ENCODE measurements around the gene ASCL4.

Gene ASCL4

DNA sequence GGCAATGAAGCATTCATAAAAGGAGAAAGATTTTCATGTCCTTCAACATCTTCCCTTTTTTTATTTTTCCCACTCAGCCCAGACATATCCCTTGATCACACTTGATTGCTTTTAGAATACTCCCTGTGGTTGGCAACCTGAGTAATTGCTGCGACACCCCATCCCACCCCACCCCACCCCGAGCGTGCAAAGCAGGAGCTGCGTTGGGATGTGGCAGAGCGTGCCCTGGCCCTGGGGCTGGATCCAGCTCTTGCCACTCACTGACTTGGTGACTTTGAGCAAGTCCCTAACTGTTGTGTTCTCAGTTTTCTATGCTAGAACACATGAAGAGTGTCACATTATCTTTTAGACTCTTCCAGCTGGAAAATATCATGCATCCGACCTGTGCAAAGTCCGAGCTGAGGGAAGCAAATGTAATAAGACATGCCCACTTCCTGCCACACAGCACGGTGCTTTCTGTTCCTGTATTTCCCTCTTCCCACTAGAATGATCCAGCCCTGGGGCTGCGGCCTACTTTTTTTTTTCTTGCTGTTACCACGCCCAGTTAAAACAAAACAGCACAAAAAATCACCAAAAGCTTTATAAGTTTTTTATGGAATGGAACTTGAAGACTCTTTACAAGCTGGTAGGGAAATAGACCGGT, 4.0 kb downstream of the ASCL4 start:
- Histone ChIP-seq H3K27ac (ENCODE audit: low read depth, low read length) (no peak overlapping the region), H3K9me3 (ENCODE audit: control insufficient read depth, insufficient read depth, low read depth, low read length) (no peaks in the 10 kb centered on the region), H3K4me3 (ENCODE audit: low read depth, low read length) (no peak overlapping the region), H3K27me3 (ENCODE audit: control insufficient read depth, insufficient read depth, low read length) (peaks cover 79% of the 10 kb centered on the region), H3K9ac (ENCODE audit: low read length) (no peak overlapping the region), H3K36me3 (ENCODE audit: control insufficient read depth, insufficient read depth, low read length) (no peaks in the 10 kb centered on the region), H3K4me1 (ENCODE audit: control insufficient read depth, insufficient read depth, low read length) (peaks cover 5% of the 10 kb centered on the region; the same call in 1 of the 2 replicates)

DNA sequence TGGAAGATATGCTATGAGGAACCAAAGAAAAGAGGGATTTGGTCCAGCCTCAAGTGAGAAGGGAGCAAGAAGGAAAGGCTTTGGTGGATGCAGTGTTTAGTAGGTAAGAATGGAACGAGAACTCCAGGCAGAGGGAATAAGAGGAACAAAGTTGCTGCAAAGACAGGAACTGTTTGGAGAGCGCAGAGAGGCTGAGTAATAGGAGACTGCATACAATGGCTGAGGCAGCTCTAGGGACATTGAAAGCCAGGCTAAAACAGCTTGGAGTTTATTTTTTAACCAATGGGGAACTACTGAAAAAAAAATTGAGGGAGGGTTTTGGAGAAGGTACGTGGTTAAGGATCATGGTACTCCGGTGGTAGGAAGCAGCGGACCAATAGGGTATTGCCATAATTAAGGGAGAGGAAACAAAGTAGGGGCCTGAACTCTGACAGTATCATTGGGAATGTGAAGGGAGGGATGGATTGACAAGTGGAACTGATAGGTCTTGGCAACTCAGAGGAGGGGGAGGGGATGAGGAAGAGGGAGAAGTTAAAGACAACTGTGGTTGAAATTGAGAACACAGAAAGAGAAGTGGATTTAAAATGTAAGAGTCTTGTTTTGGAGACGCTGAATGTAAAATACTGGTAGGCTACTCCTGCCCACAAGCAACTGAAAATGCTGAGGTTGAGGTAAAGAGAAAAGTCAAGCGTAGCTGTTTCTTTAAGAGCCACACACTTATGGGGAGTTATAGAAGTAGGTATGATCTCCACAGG, 4.8 kb downstream of the ASCL4 start:
- peaks cover 74% of the 10 kb centered on the region for H3K27me3 ChIP-seq (ENCODE audit: control insufficient read depth, insufficient read depth, low read length)
- H3K36me3 ChIP-seq (ENCODE audit: control insufficient read depth, insufficient read depth, low read length): no peaks in the 10 kb centered on the region
- H3K4me1 ChIP-seq (ENCODE audit: control insufficient read depth, insufficient read depth, low read length): peaks cover 5% of the 10 kb centered on the region; the same call in 1 of the 2 replicates
- H3K27ac ChIP-seq (ENCODE audit: low read depth, low read length): no peak overlapping the region
- no peaks in the 10 kb centered on the region for H3K9me3 ChIP-seq (ENCODE audit: control insufficient read depth, insufficient read depth, low read depth, low read length)
- H3K9ac ChIP-seq (ENCODE audit: low read length): no peak overlapping the region
- H3K4me3 ChIP-seq (ENCODE audit: low read depth, low read length): no peak overlapping the region

DNA sequence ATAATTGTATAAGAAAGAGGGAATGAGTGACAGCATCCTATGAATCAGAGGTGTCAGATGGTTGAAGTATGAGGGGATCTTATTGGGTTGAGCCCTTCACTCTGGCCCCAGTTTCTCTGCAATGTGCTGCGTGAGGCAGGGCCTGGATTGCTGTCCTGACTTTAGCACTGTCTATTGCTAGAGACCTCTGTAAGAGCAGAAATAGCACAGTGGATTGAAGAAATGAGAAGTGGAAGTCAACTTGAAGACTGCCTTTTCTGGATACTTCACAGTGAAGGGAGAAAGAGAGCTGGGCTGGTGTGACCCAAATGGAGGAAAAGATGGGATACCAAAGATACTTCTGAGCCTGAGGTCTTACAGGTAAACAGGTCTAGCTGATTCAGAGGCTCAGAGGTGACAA, 5.8 kb downstream of the ASCL4 start:
- Histone ChIP-seq H3K4me1 (ENCODE audit: control insufficient read depth, insufficient read depth, low read length) (no peaks in the 10 kb centered on the region), H3K36me3 (ENCODE audit: control insufficient read depth, insufficient read depth, low read length) (no peaks in the 10 kb centered on the region), H3K9me3 (ENCODE audit: control insufficient read depth, insufficient read depth, low read depth, low read length) (no peaks in the 10 kb centered on the region), H3K27me3 (ENCODE audit: control insufficient read depth, insufficient read depth, low read length) (peaks cover 64% of the 10 kb centered on the region), H3K27ac (ENCODE audit: low read depth, low read length) (no peak overlapping the region), H3K9ac (ENCODE audit: low read length) (no peak overlapping the region), H3K4me3 (ENCODE audit: low read depth, low read length) (no peak overlapping the region)

DNA sequence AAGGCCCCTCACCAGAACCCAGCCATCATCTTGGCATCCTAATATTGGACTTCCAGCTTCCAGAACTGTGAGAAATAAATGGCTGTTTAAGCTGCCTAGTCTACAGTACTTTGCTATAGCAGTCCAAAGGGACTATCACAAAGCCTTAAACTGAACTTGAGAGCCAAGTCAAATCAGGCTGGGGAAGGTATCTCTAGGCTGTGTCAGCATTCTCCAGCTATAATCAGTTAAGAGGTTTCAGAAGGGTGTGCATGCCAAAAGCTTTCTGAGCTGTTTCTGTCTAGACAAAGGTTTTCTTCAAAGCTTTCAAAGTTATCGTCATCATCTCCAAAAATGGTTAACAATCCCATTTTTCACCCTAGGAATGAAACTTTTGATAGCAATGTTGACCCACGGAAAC, 7.6 kb downstream of the ASCL4 start:
- Histone ChIP-seq H3K36me3 (ENCODE audit: control insufficient read depth, insufficient read depth, low read length) (no peaks in the 10 kb centered on the region), H3K9ac (ENCODE audit: low read length) (no peak overlapping the region), H3K4me1 (ENCODE audit: control insufficient read depth, insufficient read depth, low read length) (no peaks in the 10 kb centered on the region), H3K4me3 (ENCODE audit: low read depth, low read length) (no peak overlapping the region), H3K9me3 (ENCODE audit: control insufficient read depth, insufficient read depth, low read depth, low read length) (no peaks in the 10 kb centered on the region), H3K27ac (ENCODE audit: low read depth, low read length) (no peak overlapping the region), H3K27me3 (ENCODE audit: control insufficient read depth, insufficient read depth, low read length) (peaks cover 47% of the 10 kb centered on the region)

DNA sequence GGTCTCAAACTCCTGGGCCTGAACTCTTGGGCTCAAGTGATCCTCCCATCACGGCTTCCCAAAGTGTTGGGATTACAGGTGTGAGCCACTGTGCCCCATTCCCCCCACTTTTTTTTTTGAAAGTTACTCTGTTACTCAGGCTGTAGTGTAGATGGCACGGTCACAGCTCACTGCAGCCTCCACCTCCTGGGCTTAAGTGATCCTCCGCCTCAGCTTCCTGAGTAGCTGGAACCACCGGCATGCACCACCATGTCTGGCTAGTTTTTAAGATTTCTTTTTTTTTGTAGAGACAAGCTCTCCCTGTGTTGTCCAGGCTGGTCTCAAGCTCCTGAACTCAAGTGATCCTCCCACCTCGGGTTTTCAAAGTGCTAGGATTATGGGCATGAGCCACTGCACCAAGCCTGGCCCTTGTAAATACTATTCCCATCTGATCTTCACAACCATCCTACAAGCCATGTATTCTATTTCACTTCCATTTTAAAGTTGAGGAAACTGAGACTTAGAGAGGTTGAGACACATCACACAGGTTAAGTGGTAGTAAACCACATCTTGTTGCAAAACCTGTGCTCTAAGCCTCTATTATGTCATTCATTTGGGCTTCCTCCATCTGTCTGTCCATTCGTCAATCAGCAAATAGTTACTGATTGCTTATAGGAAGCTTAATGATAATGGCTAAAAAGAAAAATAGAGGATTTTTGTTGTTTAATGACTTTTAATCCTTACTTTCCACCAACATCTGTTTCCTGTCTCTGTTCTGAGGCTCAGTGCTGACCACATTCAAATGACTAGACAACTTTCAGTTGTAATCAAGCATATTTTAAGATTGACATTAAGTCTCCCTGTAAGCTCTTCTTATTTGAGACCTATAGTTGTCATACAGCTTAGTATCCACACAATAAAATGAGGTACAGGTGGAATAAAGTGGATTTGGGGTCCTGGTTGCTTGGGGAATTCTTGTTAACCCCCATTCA, 9.2 kb downstream of the ASCL4 start:
- Histone ChIP-seq H3K9me3 (ENCODE audit: control insufficient read depth, insufficient read depth, low read depth, low read length) (no peaks in the 10 kb centered on the region), H3K4me1 (ENCODE audit: control insufficient read depth, insufficient read depth, low read length) (no peaks in the 10 kb centered on the region), H3K27me3 (ENCODE audit: control insufficient read depth, insufficient read depth, low read length) (peaks cover 30% of the 10 kb centered on the region), H3K4me3 (ENCODE audit: low read depth, low read length) (no peak overlapping the region), H3K36me3 (ENCODE audit: control insufficient read depth, insufficient read depth, low read length) (no peaks in the 10 kb centered on the region), H3K9ac (ENCODE audit: low read length) (no peak overlapping the region), H3K27ac (ENCODE audit: low read depth, low read length) (no peak overlapping the region)

DNA sequence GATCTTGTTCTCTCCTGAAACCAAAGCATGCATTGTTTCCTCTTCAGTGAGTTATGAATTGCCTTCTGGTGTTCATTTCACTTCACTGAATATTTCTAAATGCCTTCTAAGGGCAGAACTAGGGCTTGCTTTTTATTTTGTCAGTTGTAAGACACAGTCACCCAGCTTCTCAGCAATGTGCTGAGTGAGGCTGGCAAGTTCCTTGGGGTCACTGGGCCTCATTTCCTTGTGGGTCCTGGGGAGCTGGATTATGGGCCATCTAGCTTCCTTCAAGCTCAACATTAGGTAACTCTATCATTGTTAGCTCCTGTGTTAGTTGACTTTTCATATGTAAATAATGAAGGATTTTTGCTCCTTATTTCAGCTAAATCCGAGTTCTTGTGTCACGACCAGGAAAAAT, 13.8 kb downstream of the ASCL4 start:
- Histone ChIP-seq H3K4me1 (ENCODE audit: control insufficient read depth, insufficient read depth, low read length) (no peaks in the 10 kb centered on the region), H3K27me3 (ENCODE audit: control insufficient read depth, insufficient read depth, low read length) (peaks cover 4% of the 10 kb centered on the region; the same call in 1 of the 2 replicates), H3K27ac (ENCODE audit: low read depth, low read length) (no peak overlapping the region), H3K36me3 (ENCODE audit: control insufficient read depth, insufficient read depth, low read length) (no peaks in the 10 kb centered on the region), H3K9ac (ENCODE audit: low read length) (no peak overlapping the region), H3K4me3 (ENCODE audit: low read depth, low read length) (no peak overlapping the region), H3K9me3 (ENCODE audit: control insufficient read depth, insufficient read depth, low read depth, low read length) (no peaks in the 10 kb centered on the region; the same call in 1 of the 2 replicates)

DNA sequence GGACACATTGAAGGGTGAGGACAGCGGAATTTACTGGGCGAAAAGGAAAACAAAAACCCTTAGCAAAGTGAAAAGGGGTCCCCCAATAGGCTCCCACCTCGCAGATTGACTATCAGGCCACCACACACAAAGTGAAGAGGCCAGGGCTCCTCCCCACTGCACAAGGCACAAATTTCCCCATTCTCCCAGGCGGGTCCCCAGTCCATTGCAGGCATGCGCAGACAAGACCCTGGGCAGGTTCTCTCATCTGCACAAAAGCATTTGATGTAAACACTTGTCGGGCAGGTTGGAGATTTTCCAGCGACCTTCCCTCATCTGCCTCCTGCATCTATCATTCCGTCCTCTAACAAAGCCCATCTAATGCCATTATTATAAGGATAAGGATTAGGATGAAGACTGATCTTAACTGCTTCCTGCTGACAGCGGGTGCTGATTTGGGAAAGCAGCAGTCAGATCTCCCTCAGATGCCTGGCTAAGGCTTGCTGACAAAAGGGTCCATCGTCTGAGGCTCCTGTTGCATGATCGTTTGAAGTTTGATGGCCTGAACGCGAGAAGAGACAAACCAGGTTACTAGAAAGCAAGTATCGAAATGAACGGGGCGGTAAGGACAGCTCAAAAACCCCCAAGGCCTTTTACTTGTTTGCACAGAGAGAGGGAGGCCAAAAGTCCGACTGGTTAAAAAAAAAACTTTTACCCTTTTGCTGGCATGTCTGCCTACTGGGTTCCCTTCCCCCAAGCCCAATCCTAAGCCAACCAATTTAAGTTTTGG, 14.4 kb downstream of the ASCL4 start:
- H3K9me3 ChIP-seq (ENCODE audit: control insufficient read depth, insufficient read depth, low read depth, low read length): no peaks in the 10 kb centered on the region; the same call in 1 of the 2 replicates
- no peak overlapping the region for H3K9ac ChIP-seq (ENCODE audit: low read length)
- H3K27me3 ChIP-seq (ENCODE audit: control insufficient read depth, insufficient read depth, low read length): peaks cover 4% of the 10 kb centered on the region; the same call in 1 of the 2 replicates

DNA sequence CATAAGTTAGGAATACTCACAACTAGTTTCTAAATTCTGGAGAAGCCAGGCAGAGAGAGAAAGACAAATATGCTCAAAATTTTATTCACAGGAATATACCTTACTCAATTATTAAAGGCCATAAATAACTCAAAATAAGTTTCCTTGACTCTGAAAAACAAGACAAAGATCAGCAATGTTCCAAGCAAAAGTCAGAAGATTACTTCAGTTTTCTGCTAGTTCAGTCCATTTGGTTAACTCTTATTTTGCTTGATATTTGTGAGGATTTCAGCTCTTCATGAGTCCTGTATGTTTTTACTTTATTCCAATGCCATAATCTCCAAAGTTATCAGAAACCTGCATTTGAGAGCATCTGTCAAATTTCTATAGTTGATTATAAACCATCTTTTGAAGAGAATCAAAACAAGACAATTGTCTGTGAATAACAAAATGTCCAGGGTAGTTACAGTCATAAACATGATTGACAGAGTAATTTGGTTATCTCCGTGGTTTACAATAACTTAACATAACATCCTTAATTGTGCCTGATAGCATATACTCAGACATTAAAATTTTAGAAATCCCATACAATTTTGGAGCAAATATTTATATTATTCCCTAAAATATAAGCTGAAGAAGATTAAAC, 17.1 kb downstream of the ASCL4 start:
- no peaks in the 10 kb centered on the region for H3K4me1 ChIP-seq (ENCODE audit: control insufficient read depth, insufficient read depth, low read length)
- no peaks in the 10 kb centered on the region; the same call in 1 of the 2 replicates for H3K9me3 ChIP-seq (ENCODE audit: control insufficient read depth, insufficient read depth, low read depth, low read length)
- no peak overlapping the region for H3K9ac ChIP-seq (ENCODE audit: low read length)
- H3K4me3 ChIP-seq (ENCODE audit: low read depth, low read length): no peak overlapping the region
- H3K27me3 ChIP-seq (ENCODE audit: control insufficient read depth, insufficient read depth, low read length): peaks cover 13% of the 10 kb centered on the region
- H3K27ac ChIP-seq (ENCODE audit: low read depth, low read length): no peak overlapping the region
- no peaks in the 10 kb centered on the region for H3K36me3 ChIP-seq (ENCODE audit: control insufficient read depth, insufficient read depth, low read length)

More for the DNA sequence above, 14.4 kb downstream of the ASCL4 start:
- Histone ChIP-seq H3K27ac (ENCODE audit: low read depth, low read length) (no peak overlapping the region), H3K4me3 (ENCODE audit: low read depth, low read length) (no peak overlapping the region), H3K4me1 (ENCODE audit: control insufficient read depth, insufficient read depth, low read length) (no peaks in the 10 kb centered on the region), H3K36me3 (ENCODE audit: control insufficient read depth, insufficient read depth, low read length) (no peaks in the 10 kb centered on the region)

DNA sequence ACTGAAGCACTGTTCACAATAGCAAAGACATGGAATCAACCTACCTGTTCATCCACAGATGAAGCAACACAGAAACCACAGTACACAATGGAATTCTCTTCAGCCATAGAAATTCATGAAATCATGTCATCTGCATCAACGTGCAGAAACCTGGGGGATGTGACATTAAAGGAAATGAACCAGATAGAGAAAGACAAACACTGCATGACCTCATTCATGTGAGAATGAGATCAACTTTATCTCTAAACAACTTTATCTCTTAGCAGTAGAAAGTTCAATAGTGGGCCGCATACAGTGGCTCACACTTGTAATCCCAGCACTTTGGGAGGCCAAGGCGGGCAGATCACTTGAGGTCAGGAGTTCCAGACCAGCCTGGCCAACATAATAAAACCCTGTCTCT, 19.9 kb downstream of the ASCL4 start:
- no peak overlapping the region for H3K27ac ChIP-seq (ENCODE audit: low read depth, low read length)
- peaks cover 14% of the 10 kb centered on the region for H3K27me3 ChIP-seq (ENCODE audit: control insufficient read depth, insufficient read depth, low read length)
- H3K9ac ChIP-seq (ENCODE audit: low read length): no peak overlapping the region
- no peaks in the 10 kb centered on the region for H3K4me1 ChIP-seq (ENCODE audit: control insufficient read depth, insufficient read depth, low read length)
- H3K4me3 ChIP-seq (ENCODE audit: low read depth, low read length): no peak overlapping the region
- no peaks in the 10 kb centered on the region; the same call in 1 of the 2 replicates for H3K9me3 ChIP-seq (ENCODE audit: control insufficient read depth, insufficient read depth, low read depth, low read length)
- H3K36me3 ChIP-seq (ENCODE audit: control insufficient read depth, insufficient read depth, low read length): no peaks in the 10 kb centered on the region

DNA sequence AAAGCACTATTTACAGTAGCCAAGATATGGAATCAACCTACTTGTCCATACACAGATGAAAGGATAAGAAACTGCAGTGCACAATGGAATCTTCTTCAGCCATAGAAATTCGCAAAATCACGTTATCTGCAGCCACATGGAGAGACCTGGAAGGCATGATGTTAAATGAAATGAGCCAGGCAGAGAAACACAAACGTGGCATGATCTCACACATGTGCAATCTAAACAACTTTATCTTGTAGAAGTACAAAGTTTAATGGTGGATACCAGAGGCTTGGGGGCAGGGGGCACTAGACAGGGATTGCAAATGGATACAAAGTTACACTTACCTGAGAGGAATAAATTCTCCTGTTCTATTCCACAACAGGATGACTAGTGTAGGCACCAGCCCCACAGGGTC, 24.1 kb downstream of the ASCL4 start:
- Histone ChIP-seq H3K27me3 (ENCODE audit: control insufficient read depth, insufficient read depth, low read length) (peaks cover 14% of the 10 kb centered on the region), H3K9ac (ENCODE audit: low read length) (no peak overlapping the region), H3K36me3 (ENCODE audit: control insufficient read depth, insufficient read depth, low read length) (no peaks in the 10 kb centered on the region), H3K4me1 (ENCODE audit: control insufficient read depth, insufficient read depth, low read length) (no peaks in the 10 kb centered on the region), H3K9me3 (ENCODE audit: control insufficient read depth, insufficient read depth, low read depth, low read length) (no peaks in the 10 kb centered on the region), H3K4me3 (ENCODE audit: low read depth, low read length) (no peak overlapping the region), H3K27ac (ENCODE audit: low read depth, low read length) (no peak overlapping the region)

All from HUES6 (cell line).